Karpas-422 (cell line): ENCODE results near the gene FSTL1. TPM values are rescaled to one million over a fixed set of nuclear protein-coding genes. Genes with fewer than 3 reads are reported as not detected.

ENCODE experiments used
- DNase-seq: peaks from one replicate; pipeline ENCODE4 v3.0.0-alpha.2; 2015
- H2AFZ ChIP-seq: fragments of 200-600 bp; sonication (generic); 2 replicates; pipeline ENCODE4 v1.6.1; 2014; ENCODE audit warnings: antibody characterized with exemption, low read length, mixed read lengths
- H3K27ac ChIP-seq: fragments of 200-600 bp; sonication (generic); 2 replicates; pipeline ENCODE4 v1.5.1; 2014; ENCODE audit warnings: mild to moderate bottlenecking, low read length, moderate library complexity
- H3K27me3 ChIP-seq: fragments of 200-600 bp; sonication (generic); 2 replicates; pipeline ENCODE4 v1.6.1; 2014; ENCODE audit warnings: low read length, mixed read lengths
- H3K36me3 ChIP-seq: fragments of 200-600 bp; sonication (generic); 2 replicates; pipeline ENCODE4 v1.6.1; 2014; ENCODE audit warnings: low read length, mixed read lengths; ENCODE audit not compliant: insufficient read depth
- H3K4me1 ChIP-seq: fragments of 200-600 bp; sonication (generic); 2 replicates; pipeline ENCODE4 v1.6.1; 2014; ENCODE audit warnings: mild to moderate bottlenecking, low read length, mixed read lengths
- H3K4me2 ChIP-seq: fragments of 200-600 bp; sonication (generic); 2 replicates; pipeline ENCODE4 v1.6.1; 2014; ENCODE audit warnings: low read length, low read depth, mild to moderate bottlenecking; ENCODE audit not compliant: poor library complexity, severe bottlenecking
- H3K4me3 ChIP-seq: fragments of 200-600 bp; sonication (generic); 2 replicates; pipeline ENCODE4 v1.5.1; 2014; ENCODE audit warnings: mild to moderate bottlenecking, antibody characterized with exemption, low read length, mixed read lengths
- H3K79me2 ChIP-seq: fragments of 200-600 bp; sonication (generic); 2 replicates; pipeline ENCODE4 v1.6.1; 2014; ENCODE audit warnings: mild to moderate bottlenecking, low read length, mixed read lengths
- H3K9ac ChIP-seq: fragments of 200-600 bp; sonication (generic); 2 replicates; pipeline ENCODE4 v1.6.0; 2014; ENCODE audit warnings: low read length
- H3K9me2 ChIP-seq: fragments of 200-600 bp; sonication (generic), shearing (Covaris generic); replicated peaks from 2 replicates; pipeline ENCODE4 v1.6.0; 2014; ENCODE audit warnings: mild to moderate bottlenecking, low read length, moderate library complexity; ENCODE audit not compliant: insufficient read depth
- H3K9me3 ChIP-seq: fragments of 300-700, 200-600 bp; sonication (generic); 2 replicates; pipeline ENCODE4 v1.6.1; 2014; ENCODE audit warnings: low read length, mixed read lengths
- H4K20me1 ChIP-seq: fragments of 200-600 bp; sonication (generic); 2 replicates; pipeline ENCODE4 v1.6.1; 2014; ENCODE audit warnings: mild to moderate bottlenecking, antibody characterized with exemption, low read length, low read depth; ENCODE audit not compliant: insufficient read depth
- total RNA-seq: library from RNA; depleted of rRNA; stranded (reverse); fragments of >200 nt; shearing (Covaris generic); gene quantifications from 2 replicates; pipeline ENCODE4 v1.2.3, GENCODE V29; 2014; ENCODE audit warnings: low replicate concordance

Gene FSTL1
- total RNA-seq, 1 experiment from 2014 or later = not detected

DNA sequence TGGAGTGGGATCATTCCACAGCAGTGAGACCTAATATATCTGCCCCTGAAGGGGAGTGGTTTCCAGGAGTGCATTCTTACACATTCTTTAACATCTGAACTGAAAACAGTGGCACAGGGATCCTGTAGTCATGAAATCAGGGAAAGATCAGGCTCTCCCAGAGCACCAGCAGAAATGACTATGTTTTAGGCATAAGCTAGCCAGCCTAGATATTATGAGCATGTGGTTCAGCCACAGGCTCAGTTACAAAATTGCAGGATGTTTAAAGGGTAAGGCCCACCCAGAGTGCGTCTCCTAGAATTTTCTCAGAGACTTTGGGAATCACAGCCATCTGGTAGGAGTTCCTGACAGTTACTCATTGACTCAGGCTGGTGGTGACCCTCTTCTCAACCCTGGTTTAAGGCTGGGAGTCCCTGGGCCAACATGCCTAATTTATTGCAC, 20.9 kb downstream of the FSTL1 start:
- no peak for DNase-seq
- H3K9me3 ChIP-seq = no peaks in the 10 kb centered on the region
- H3K9ac ChIP-seq = no peak overlapping the region

DNA sequence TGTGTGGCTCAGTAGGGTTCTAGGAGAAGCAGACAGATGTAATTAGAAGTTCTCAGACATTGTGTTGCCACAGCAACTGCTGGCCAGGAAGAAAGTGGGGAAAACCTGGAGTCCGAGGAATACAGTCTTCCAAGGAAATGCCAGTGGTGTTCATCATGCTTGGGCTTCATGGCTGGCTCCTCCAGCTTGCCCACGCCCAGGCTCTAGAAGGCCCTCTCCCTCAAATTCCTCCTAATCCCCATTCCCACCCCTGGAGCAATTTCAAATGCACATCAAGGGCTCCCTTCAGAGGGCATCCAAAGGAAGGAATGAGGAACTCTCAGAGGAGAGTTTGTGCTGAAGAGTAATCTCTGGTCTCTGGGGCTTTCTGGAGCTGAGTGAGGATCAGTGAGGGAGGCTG, 21.9 kb downstream of the FSTL1 start:
- H3K36me3 ChIP-seq = no peaks in the 10 kb centered on the region
- no peaks in the 10 kb centered on the region for H3K9me3 ChIP-seq

More for the DNA sequence above, 20.9 kb downstream of the FSTL1 start:
- no peak overlapping the region for H2AFZ ChIP-seq
- H3K79me2 ChIP-seq = no peaks in the 10 kb centered on the region
- no peak overlapping the region for H3K4me3 ChIP-seq
- no peaks in the 10 kb centered on the region for H3K27me3 ChIP-seq
- H4K20me1 ChIP-seq = no peaks in the 10 kb centered on the region
- H3K9me2 ChIP-seq = no peaks in the 10 kb centered on the region
- H3K27ac ChIP-seq = no peak overlapping the region
- no peak overlapping the region for H3K4me2 ChIP-seq
- H3K36me3 ChIP-seq = no peaks in the 10 kb centered on the region
- no peaks in the 10 kb centered on the region for H3K4me1 ChIP-seq

DNA sequence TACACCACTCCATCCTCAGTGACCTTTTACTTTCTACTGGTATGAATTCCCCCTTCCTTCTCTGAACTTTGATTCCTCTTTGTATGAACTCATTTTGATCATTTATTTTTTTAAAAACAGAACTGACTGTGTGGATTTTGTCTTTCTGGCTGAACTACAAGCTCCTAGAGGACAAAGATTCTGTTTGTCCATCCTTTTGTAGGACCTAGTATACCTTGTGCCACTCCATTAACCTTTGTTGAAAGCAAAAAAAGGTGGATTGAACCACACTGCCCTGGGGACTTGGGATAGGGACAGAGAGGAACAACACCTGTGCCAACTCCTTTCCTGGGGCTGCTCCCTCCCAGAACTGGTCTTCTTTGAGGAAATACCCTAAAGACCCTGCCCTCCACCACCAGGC, 23.6 kb downstream of the FSTL1 start:
- no peak overlapping the region for H3K9ac ChIP-seq
- DNase-seq = no peak
- no peaks in the 10 kb centered on the region for H3K36me3 ChIP-seq
- no peaks in the 10 kb centered on the region for H3K79me2 ChIP-seq
- H4K20me1 ChIP-seq = no peaks in the 10 kb centered on the region
- no peaks in the 10 kb centered on the region for H3K9me3 ChIP-seq
- H3K27me3 ChIP-seq = no peaks in the 10 kb centered on the region
- no peak overlapping the region for H3K4me2 ChIP-seq
- H3K9me2 ChIP-seq = no peaks in the 10 kb centered on the region
- H3K4me3 ChIP-seq = no peak overlapping the region
- H3K4me1 ChIP-seq = no peaks in the 10 kb centered on the region
- H2AFZ ChIP-seq = no peak overlapping the region
- no peak overlapping the region for H3K27ac ChIP-seq

More for the DNA sequence above, 21.9 kb downstream of the FSTL1 start:
- Histone ChIP-seq H3K9ac (no peak overlapping the region), H3K27ac (no peak overlapping the region), H3K79me2 (no peaks in the 10 kb centered on the region), H4K20me1 (no peaks in the 10 kb centered on the region), H3K4me2 (no peak overlapping the region), H3K27me3 (no peaks in the 10 kb centered on the region), H2AFZ (no peak overlapping the region), H3K9me2 (no peaks in the 10 kb centered on the region), H3K4me1 (no peaks in the 10 kb centered on the region), H3K4me3 (no peak overlapping the region)
- no peak for DNase-seq

DNA sequence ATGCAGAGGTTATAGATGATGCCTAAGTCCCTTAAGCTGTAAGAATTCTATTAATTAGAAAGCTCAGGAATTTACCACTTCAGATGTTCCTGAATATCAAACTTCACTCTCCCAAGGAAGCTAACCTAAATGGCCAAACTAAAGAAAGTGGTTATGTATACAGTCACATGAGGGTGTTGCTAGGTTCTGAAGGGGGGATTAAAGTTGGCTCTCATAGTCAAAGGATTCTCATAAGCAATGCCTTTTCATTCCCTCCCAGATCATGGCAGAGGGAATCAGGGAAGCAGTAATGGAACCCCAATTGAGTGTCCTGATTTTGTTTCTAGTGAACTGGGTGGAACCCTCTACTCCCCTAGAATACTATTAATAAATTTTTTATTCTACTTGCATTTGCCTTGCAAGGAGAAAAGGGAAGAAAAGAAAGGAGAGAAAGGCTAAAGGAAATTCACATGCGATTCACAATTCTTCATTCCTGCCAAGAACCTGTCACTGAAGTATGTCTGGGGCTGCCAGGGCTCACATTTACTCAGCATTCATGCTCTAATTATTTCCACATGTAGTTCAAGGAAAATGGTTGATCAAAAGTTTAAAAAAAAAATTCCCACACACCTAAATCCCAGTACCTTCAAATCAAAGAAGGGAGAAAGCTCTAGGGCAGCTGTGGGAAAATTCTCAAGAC, 25.1 kb downstream of the FSTL1 start:
- no peaks in the 10 kb centered on the region for H3K27me3 ChIP-seq
- no peaks in the 10 kb centered on the region for H4K20me1 ChIP-seq
- no peak overlapping the region for H2AFZ ChIP-seq
- no peak overlapping the region for H3K9ac ChIP-seq
- H3K4me2 ChIP-seq = no peak overlapping the region
- no peaks in the 10 kb centered on the region for H3K36me3 ChIP-seq
- H3K4me1 ChIP-seq = no peaks in the 10 kb centered on the region
- no peaks in the 10 kb centered on the region for H3K79me2 ChIP-seq
- H3K27ac ChIP-seq = no peak overlapping the region
- H3K9me2 ChIP-seq = no peaks in the 10 kb centered on the region
- H3K4me3 ChIP-seq = no peak overlapping the region
- no peaks in the 10 kb centered on the region for H3K9me3 ChIP-seq
- no peak for DNase-seq

DNA sequence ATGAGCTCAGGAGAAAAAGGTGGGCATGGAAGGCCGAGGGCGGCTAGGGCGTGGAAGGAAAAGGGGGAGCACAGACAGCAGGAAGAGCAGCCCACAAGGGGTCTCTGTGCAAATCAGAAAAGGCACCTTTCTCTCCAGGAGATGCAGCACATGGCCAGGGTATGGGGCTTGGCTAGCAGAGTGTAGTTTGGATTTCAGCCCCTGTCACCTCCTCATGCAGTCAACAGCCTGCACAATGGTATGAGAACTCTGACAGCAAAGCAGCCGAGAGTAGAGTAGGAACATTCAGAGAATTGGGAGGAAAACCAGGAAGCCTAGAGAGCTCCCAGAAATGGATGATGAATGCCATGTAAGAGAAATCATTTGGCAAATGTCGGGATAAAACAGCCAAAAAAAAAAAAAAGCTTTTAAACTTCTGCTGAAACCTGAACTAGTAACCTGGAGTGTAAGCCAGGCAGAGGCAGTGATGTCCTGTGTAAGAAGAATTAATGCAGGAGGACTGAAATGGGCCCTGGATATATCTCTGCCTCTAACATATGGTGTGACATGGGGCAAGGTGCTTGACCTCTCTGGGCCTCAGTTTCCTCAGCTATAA, 25.7 kb downstream of the FSTL1 start:
- no peaks in the 10 kb centered on the region for H4K20me1 ChIP-seq
- no peak overlapping the region for H3K27ac ChIP-seq
- H3K27me3 ChIP-seq = no peaks in the 10 kb centered on the region
- no peaks in the 10 kb centered on the region for H3K9me3 ChIP-seq
- no peak for DNase-seq
- H3K4me2 ChIP-seq = no peak overlapping the region
- no peak overlapping the region for H2AFZ ChIP-seq
- no peaks in the 10 kb centered on the region for H3K36me3 ChIP-seq
- no peak overlapping the region for H3K4me3 ChIP-seq
- no peaks in the 10 kb centered on the region for H3K4me1 ChIP-seq
- H3K79me2 ChIP-seq = no peaks in the 10 kb centered on the region
- H3K9me2 ChIP-seq = no peaks in the 10 kb centered on the region
- H3K9ac ChIP-seq = no peak overlapping the region

DNA sequence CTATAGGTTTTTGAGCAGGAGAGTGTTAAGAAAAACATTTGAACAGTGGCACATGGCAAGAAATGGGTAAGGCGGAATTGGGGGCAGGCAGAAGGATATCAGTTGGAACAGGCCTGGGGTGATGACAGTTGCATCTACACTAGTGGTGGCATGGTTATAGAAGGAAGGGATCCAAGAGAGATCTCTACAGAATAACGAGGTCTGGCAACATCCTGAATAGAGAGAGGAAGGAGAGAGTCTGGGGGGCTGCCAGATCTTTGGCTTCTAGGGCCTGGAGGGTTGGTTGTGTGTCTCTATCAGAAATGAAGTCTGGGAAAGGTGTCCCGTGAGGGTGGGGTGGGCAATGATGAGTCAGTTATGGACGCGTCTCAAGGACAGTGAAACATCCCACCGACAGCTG, 26.3 kb downstream of the FSTL1 start:
- Histone ChIP-seq H3K9ac (no peak overlapping the region), H3K4me3 (no peak overlapping the region), H3K4me1 (no peaks in the 10 kb centered on the region), H3K36me3 (no peaks in the 10 kb centered on the region), H4K20me1 (no peaks in the 10 kb centered on the region), H3K4me2 (no peak overlapping the region), H3K9me3 (no peaks in the 10 kb centered on the region), H3K79me2 (no peaks in the 10 kb centered on the region), H3K27me3 (no peaks in the 10 kb centered on the region), H3K27ac (no peak overlapping the region), H2AFZ (no peak overlapping the region), H3K9me2 (no peaks in the 10 kb centered on the region)
- no peak for DNase-seq

DNA sequence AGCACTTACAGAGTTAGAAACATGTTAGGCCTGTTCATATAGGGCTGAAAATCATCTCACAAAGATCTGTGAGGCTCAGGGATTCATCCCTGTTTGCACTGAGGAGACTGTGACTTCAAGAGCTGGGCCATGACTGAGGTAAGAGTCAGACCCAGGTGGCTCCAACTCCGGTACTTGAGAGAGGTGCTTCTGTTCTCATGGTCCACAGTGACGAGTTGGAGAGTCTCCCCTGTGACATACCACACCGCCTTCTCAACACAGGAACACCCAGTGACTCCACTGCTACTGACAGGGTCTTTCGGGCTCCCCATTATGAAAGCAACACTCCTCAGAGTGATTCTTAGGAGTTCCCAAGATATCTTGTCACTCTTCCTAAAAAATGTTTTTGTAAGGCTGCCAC, 27.4 kb downstream of the FSTL1 start:
- H3K4me3 ChIP-seq = no peak overlapping the region
- H3K9me2 ChIP-seq = no peaks in the 10 kb centered on the region
- no peaks in the 10 kb centered on the region for H3K79me2 ChIP-seq
- H4K20me1 ChIP-seq = no peaks in the 10 kb centered on the region
- H3K4me1 ChIP-seq = 0 out of 2 replicates have a peak, but pooled peaks cover 3% of the 10 kb centered on the region
- H3K9ac ChIP-seq = no peak overlapping the region
- no peaks in the 10 kb centered on the region for H3K27me3 ChIP-seq
- no peak for DNase-seq
- H2AFZ ChIP-seq = no peak overlapping the region
- no peaks in the 10 kb centered on the region for H3K9me3 ChIP-seq
- no peaks in the 10 kb centered on the region for H3K36me3 ChIP-seq
- no peak overlapping the region for H3K4me2 ChIP-seq
- H3K27ac ChIP-seq = no peak overlapping the region

DNA sequence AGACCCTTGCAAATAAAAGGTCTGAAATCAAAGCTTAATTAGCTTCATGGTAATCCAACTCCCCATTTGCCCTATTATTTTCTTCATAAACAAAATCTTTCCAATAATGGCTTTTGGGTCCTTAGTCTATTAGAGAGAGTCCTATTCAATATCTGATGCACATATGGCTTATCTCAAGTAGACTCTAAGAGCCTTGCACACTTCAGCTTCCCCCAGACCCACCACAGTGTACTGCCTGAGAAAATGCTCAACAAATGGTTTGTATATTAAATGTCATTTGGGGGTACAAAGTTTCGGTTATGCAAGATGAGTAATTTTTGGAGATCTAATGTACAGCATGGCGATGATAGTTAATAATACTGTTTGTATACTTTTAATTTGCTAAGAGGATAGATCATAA, 28.9 kb downstream of the FSTL1 start:
- Histone ChIP-seq H3K79me2 (no peaks in the 10 kb centered on the region), H3K9ac (no peak overlapping the region), H3K36me3 (no peaks in the 10 kb centered on the region), H2AFZ (no peak overlapping the region), H3K4me1 (peaks cover 12% of the 10 kb centered on the region), H3K9me2 (no peaks in the 10 kb centered on the region), H4K20me1 (no peaks in the 10 kb centered on the region), H3K9me3 (no peaks in the 10 kb centered on the region), H3K4me2 (no peak overlapping the region), H3K27me3 (no peaks in the 10 kb centered on the region), H3K27ac (no peak overlapping the region), H3K4me3 (no peak overlapping the region)
- no peak for DNase-seq
